Liver (tissue), 3 donors: ENCODE data around the gene LCN10.

ENCODE experiments used
- CTCF ChIP-seq: fragments of 150-350 bp; IDR thresholded peaks from 2 replicates; pipeline ENCODE4 v1.5.1; 2017; ENCODE audit warnings: improper control_type of control experiment, low read depth, low read length; ENCODE audit not compliant: missing input control
- EGR1 ChIP-seq, 2 donors: IDR thresholded peaks; 2 replicates each; pipeline ENCODE4 v1.6.1; 2016 to 2018; ENCODE audit warnings: antibody characterized with exemption in 2 of 2, low read depth in 2 of 2
- FOXA1 ChIP-seq: IDR thresholded peaks from 2 replicates; pipeline ENCODE4 v1.6.1; 2016; ENCODE audit warnings: antibody characterized with exemption
- FOXA2 ChIP-seq: IDR thresholded peaks from 2 replicates; pipeline ENCODE4 v1.6.1; 2016; ENCODE audit warnings: antibody characterized with exemption
- HNF4G ChIP-seq: IDR thresholded peaks from 2 replicates; pipeline ENCODE4 v1.6.1; 2016; ENCODE audit warnings: antibody characterized with exemption
- MAX ChIP-seq: IDR thresholded peaks from 2 replicates; pipeline ENCODE4 v1.6.1; 2016; ENCODE audit warnings: antibody characterized with exemption
- REST ChIP-seq: IDR thresholded peaks from 2 replicates; pipeline ENCODE4 v1.6.1; 2016; ENCODE audit warnings: antibody characterized with exemption, mild to moderate bottlenecking
- SP1 ChIP-seq: IDR thresholded peaks from 2 replicates; pipeline ENCODE4 v1.6.1; 2018; ENCODE audit warnings: antibody characterized with exemption, mild to moderate bottlenecking
- YY1 ChIP-seq: IDR thresholded peaks from 2 replicates; pipeline ENCODE4 v1.6.1; 2016; ENCODE audit warnings: antibody characterized with exemption, mild to moderate bottlenecking
- ZBTB33 ChIP-seq: IDR thresholded peaks from 2 replicates; pipeline ENCODE4 v1.6.1; 2016; ENCODE audit warnings: antibody characterized with exemption
- donor health status: healthy.
- donor health status: healthy.

GRCh38 chr9:136763649-136764035 lies 20.9 kb upstream of the LCN10 start:
- TF ChIP-seq FOXA2 (no peak), CTCF (no peak), MAX (no peak), EGR1 (IDR thresholded peaks at IDR 0.05; ENCODE audit: low read depth in 2 of 2) (no peak), YY1 (no peak), REST (no peak), FOXA1 (no peak), HNF4G (no peak), ZBTB33 (no peak), SP1 (no peak)
